ENCODE results near the gene SLC35C1. TPM values are rescaled to one million over a fixed set of nuclear protein-coding genes. Genes with fewer than 3 reads are reported as not detected.

SLC35C1 gene
- total and polyA plus RNA-seq, 9 of the 15 experiments (the other 6 are each of a cell fraction or from before 2014, with no cell fraction given): 0.65 to 13.1 (median 2.4) TPM

DNA sequence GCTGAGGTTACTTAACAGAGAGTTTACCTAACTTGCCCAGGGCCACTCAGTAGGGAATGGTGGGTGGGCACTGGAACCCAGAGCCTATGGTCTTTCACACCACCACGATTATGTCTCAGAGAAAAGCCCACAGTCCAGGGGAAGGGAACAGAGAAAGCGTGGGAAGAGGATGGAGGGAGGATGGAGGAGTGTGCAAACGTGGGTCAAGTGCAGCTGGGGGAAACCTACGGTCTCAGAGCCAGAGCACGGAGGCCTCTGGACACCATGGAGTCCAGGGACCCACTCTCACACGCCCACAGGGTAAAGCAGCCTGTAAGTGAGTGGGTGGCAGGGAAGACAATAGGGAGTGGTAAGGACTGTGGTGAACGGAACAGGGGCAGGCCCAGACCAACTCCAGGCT lies 47.3 kb upstream of the SLC35C1 start:
- Histone ChIP-seq H3K79me2 (ENCODE audit: control insufficient read depth, insufficient read depth, low read length) (no peaks in the 10 kb centered on the region), H3K27ac (ENCODE audit: extremely low read depth, low read depth, low read length) (no peak overlapping the region), H3K4me2 (ENCODE audit: insufficient read depth, low read length) (no peak overlapping the region), H3K9ac (ENCODE audit: insufficient read depth in 1 of 2, low read depth in 2 of 2, low read length in 2 of 2) (peak overlapping the region in 1 of 2 experiments; percentile 35; a peak in 1 of 4 replicates), H3K36me3 (ENCODE audit: control insufficient read depth, insufficient read depth, low read length) (no peaks in the 10 kb centered on the region), H3K4me3 (no peak overlapping the region), H2AFZ (ENCODE audit: low read depth, low read length) (no peak overlapping the region), H3K4me1 (replicated peaks in 1 of 2; ENCODE audit: control insufficient read depth in 2 of 2, insufficient read depth in 2 of 2, low read length in 2 of 2) (peaks cover 0 to 8% of the 10 kb centered on the region in 2 experiments; a peak in 3 of 5 replicates), H4K20me1 (replicated peaks; ENCODE audit: control insufficient read depth, insufficient read depth, low read length) (no peaks in the 10 kb centered on the region), H3K9me3 (replicated peaks; ENCODE audit: control insufficient read depth, insufficient read depth, low read depth, low read length) (0 out of 2 replicates have a peak, but pooled peaks cover 1% of the 10 kb centered on the region), H3K9me1 (ENCODE audit: control insufficient read depth, insufficient read depth, low read length) (no peaks in the 10 kb centered on the region), H3K27me3 (ENCODE audit: control insufficient read depth in 2 of 2, insufficient read depth in 2 of 2, low read length in 2 of 2) (peaks cover 18 to 52% of the 10 kb centered on the region in 2 experiments; a peak in 4 of 5 replicates)
- POLR2A ChIA-PET: interaction anchor here (0.6 to 0.7 kb wide), 2 partner anchors 14 to 642 kb away, joined by 3 read pairs; no protein-coding TSS in a partner anchor
- intact Hi-C loops (cut with micrococcal nuclease) (loop anchor here (5.0 kb wide), 1 partner anchor 385 kb away; no protein-coding TSS in a partner anchor), in situ Hi-C loops (cut with MboI) (no loop called here)
- CTCF ChIA-PET (ENCODE audit: low intra/inter-chr PET ratio): no interaction called here
- no TSS peak for BruUV-seq (replicated peaks)
- ATAC-seq: no peak
- TF ChIP-seq SMAD4 (CRISPR knock-in tag; conservative IDR thresholded peaks at IDR 0.05) (no peak), TAF9B (IDR thresholded peaks at IDR 0.05; ENCODE audit: partially characterized antibody) (no peak), TAF15 (IDR thresholded peaks at IDR 0.05; ENCODE audit: low read depth, low read length) (no peak), MAFG (tag; conservative IDR thresholded peaks at IDR 0.05) (no peak), DDX20 (tag; IDR thresholded peaks at IDR 0.05; ENCODE audit: low read depth) (no peak)
- TF ChIP-seq, protein P1, sequence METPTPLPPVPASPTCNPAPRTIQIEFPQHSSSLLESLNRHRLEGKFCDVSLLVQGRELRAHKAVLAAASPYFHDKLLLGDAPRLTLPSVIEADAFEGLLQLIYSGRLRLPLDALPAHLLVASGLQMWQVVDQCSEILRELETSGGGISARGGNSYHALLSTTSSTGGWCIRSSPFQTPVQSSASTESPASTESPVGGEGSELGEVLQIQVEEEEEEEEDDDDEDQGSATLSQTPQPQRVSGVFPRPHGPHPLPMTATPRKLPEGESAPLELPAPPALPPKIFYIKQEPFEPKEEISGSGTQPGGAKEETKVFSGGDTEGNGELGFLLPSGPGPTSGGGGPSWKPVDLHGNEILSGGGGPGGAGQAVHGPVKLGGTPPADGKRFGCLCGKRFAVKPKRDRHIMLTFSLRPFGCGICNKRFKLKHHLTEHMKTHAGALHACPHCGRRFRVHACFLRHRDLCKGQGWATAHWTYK (CRISPR knock-in tag; IDR thresholded peaks at IDR 0.05): no peak
- TF ChIP-seq, protein P2, sequence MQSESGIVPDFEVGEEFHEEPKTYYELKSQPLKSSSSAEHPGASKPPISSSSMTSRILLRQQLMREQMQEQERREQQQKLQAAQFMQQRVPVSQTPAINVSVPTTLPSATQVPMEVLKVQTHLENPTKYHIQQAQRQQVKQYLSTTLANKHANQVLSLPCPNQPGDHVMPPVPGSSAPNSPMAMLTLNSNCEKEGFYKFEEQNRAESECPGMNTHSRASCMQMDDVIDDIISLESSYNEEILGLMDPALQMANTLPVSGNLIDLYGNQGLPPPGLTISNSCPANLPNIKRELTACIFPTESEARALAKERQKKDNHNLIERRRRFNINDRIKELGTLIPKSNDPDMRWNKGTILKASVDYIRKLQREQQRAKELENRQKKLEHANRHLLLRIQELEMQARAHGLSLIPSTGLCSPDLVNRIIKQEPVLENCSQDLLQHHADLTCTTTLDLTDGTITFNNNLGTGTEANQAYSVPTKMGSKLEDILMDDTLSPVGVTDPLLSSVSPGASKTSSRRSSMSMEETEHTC (IDR thresholded peaks at IDR 0.05): no peak
- TF ChIP-seq, protein P3, sequence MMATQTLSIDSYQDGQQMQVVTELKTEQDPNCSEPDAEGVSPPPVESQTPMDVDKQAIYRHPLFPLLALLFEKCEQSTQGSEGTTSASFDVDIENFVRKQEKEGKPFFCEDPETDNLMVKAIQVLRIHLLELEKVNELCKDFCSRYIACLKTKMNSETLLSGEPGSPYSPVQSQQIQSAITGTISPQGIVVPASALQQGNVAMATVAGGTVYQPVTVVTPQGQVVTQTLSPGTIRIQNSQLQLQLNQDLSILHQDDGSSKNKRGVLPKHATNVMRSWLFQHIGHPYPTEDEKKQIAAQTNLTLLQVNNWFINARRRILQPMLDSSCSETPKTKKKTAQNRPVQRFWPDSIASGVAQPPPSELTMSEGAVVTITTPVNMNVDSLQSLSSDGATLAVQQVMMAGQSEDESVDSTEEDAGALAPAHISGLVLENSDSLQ (IDR thresholded peaks at IDR 0.05): no peak
- no peak for FAIRE-seq
- WGBS (ENCODE audit: insufficient coverage, low coverage, missing lambda C conversion rate): 0% methylated on average over 7 of the region's 7 CpGs
- DNase-seq (ENCODE audit: extremely low read depth in 1 of 4, low spot score in 3 of 4): no peak

Data from K562 (cell line).